Daoy (cell line): Measurements from ENCODE around the gene ASPG. TPM values are rescaled to one million over a fixed set of nuclear protein-coding genes. Genes with fewer than 3 reads are reported as not detected.
"Not testable (repeated sequence)": the region's sequence is repeated elsewhere in the genome, so short reads cannot be mapped to it uniquely, and the experiment has no call there.

Source experiments
- DNase-seq: peaks from one replicate; pipeline ENCODE4 v3.0.0-alpha.2; 2015; ENCODE audit warnings: low read depth
- total RNA-seq: library from RNA; depleted of rRNA; stranded (reverse); fragments of >200 nt; shearing (Covaris generic); gene quantifications from 2 replicates; pipeline ENCODE4 v1.2.3, GENCODE V29; 2014

Gene ASPG
- total RNA-seq, 1 experiment from 2014 or later: not detected

DNA sequence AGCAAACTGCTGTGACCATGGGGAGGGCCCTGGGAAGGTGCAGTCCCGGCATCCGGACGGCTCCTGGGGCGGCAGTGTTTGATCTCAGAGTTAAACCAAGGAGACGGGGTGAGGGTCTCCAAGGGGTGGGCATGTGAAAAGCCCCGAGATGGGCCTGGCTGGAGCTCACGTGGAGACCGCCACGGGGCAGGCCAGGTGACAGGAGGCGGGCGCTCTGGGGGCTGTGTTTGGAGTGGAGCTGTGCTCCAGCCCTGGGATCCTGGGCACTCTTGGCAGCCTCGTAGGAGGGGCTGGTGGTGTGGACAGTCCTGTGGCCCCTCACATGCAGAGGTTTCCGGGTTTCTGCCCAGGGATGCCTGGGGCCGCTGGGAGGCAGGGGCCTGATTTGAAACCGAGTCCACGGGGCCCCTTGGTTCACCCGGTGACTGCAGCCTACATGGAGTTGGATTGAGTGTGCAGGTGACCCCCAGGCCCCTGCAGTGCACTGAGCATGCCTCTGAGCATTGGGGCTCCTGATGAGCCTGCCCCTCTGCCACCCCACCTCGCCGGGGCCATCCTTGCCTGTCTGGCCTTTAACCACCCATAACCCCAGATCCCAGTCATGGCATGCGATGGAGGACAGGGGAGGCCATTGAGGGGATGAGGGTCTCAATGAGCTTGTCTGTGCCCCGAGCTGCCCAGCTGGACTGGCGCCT, 61.3 kb downstream of the ASPG start:
- DNase-seq: no peak

DNA sequence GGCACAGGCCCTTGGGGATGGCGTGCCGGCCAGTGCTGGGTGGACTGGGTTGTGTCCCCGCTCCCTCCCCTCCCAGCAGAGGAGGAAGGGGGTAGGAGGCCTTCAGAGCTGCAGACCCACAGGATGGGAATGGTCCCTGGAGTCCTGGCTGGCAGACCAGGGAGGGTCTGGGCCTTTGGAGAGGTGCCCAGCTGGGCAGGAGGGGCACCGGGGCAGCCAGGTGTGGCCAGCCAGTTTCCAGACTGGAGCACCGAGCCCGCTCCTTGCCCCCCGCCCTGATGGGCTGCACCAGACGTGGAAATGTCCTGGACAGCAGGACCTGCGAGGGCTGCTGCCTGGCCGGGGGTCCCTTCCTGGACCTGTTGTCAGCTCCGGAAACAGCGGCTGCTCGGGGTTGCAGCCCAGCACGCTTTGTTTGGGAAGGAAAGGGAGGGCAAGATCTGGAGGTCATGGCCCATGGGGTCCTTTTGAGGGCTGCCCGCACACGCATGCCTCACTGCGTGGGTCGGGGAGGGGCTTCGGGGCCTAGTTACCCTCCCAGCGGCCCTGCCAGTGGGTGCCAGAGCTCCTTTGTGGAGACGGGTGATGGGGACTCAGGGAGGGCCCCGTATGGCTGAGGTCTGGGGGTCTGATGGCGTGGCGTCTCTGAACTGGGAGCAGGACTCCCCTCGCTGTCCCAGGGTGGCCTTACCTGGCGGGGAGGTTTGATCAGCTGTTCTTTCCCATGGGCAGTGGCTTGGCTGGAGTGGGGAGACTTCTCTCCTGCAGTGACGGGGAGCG, 62.0 kb downstream of the ASPG start:
- DNase-seq: no peak

GRCh38 chr14:104148433-104149277, 63.2 kb downstream of the ASPG start:
- no peak for DNase-seq

DNA sequence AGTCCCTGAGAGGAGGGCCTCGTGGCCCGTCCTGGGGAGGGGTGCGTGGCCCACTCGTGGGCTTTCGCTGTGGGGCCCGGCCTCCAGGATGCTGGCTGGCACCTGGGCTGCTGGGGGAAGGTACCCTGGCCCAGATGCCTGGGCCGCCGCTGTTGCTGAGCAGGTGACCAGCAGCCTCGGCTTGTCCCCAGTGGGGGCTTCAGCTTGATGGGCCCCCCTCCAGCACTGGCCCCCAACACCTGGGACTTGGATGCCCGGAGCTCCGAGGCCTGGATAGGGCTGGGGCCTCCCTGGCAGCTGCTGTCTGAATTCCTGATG, 63.7 kb downstream of the ASPG start:
- no peak for DNase-seq

GRCh38 chr14:104149617-104150135, 64.2 kb downstream of the ASPG start:
- DNase-seq: peak; percentile 68

DNA sequence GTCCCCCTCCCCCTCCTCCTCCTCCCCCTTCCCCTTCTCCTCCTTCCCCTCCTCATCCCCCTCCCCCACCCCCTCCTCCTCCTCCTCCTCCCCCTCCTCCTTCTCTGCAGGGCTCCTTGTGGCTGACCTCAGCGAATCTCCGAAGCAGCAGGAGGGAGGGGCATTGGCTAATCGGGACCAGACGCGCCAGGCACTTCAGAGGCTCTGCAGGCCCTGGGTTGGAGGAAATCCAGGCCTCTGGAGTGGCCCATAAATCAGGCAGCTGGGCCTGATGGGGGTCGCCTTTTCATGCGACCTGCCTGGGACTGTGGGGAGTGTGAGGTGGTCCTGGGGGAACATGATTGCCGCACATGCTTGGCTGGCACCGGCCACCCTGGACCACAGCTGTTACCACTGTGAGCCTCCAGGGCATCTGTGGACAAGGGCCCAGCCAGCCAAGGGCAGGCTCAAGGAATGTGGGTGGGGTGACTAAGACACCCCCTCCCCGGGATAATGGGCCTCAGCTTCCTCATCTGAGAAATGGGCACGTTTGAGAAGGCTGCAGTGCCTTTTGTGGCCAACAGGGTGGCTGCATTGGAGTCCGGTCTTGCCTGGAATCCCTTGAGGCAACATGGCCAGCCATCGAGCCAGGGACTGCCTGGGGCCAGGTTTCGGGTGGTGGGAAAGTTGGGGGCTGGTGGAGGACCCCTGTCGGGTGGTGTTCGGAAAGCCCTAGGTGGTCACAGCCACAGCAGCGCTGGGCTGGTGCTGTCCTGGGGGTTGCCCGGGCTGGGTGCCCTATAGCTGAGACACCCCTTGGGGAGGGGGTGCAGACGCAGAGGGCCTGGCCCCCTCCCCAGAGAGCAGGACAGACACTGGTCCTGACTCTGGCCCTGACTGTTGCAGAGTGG, 64.9 kb downstream of the ASPG start:
- DNase-seq: peak; percentile 65

- DNase-seq: no peak
These were observed 65.5 kb downstream of the ASPG start for GRCh38 chr14:104151026-104151381.

- DNase-seq: no peak
These were observed 66.2 kb downstream of the ASPG start for GRCh38 chr14:104151566-104152245.

DNA sequence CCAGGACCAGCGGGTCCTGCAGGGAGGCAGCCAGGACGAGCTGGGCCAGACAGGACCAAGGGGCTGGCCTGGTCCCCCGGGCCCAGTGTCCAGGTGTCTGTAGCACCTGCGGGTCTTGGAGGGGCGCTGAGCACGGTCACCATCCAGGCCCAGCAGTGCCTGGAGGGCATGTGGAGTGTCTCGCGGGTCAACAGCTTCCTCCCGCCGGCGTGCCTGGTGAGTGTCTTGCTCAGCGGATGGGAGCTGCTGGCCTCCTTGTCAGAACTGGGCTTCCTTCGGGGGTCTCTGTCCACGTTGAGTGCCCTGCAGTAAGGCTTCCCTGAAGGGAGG, 66.7 kb downstream of the ASPG start:
- DNase-seq: no peak

DNA sequence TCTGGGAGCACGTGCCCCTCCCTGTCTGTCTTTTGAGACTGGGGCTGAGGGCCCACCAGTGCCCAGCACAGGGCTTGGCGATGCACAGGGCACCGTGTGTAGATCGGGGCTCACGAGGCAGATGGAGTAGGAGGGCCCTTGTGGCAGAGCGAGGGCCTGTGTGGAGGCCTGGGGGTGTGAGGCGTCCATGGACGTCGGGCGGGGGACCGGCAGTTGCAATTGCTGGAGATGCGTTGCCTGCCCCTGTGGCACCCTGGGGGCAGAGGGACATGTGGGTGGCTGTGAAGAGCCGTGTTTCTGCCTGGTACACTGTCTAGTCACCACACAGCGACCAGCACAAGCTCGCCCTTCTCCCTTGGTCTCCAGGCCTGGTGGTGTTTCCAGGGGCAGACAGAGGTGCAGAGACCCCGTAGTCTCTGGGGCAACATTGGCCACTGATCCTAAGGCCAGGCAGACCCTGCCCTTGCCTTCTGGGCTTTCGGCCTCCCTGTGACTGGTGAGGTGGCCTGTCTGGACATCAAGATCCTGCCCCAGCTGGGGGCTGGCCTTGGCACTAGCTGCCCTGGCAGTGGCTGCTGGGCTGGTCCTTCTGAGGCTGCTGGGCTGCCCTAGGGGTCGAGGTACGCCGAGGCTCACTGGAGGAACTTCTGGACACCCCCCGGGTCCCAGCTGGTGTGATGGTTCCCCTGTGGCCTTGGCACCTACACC, 67.3 kb downstream of the ASPG start:
- no peak for DNase-seq

DNA sequence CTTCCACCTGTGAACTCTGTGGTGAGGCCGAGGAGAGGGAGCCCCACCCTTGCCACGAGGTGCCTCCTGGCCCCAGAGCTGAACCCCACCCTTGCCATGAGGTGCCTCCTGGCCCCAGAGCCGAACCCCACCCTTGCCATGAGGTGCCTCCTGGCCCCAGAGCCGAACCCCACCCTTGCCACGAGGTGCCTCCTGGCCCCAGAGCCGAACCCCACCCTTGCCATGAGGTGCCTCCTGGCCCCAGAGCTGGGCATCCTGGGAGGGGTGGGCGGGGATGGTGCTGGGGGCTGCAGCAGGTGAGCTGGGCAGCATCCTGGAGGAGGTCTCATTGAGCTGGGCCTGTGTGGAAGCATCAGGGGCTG, 67.9 kb downstream of the ASPG start:
- not testable (repeated sequence) for DNase-seq

GRCh38 chr14:104154246-104154645, 68.7 kb downstream of the ASPG start:
- no peak for DNase-seq

DNA sequence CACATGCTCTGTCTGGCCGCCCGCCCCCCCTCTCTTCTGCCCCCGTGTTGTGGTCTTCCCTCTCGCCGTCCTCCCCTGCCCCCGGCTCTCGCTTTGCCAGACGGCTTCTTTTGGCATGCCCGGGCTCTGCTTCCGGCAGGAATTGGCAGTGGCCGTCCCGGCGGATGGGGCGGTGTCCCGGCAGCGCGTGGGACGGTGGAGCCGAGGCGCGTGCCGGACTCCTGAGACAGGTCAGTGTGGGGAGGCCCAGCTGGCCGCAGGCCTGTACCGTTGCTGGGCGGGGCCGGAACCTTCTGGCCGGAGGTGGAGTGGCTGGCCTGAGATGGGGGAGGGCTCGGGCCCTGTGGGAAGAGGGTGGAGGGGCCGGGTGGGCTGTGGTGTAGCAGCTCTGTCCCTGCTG, 70.0 kb downstream of the ASPG start:
- no peak for DNase-seq

DNA sequence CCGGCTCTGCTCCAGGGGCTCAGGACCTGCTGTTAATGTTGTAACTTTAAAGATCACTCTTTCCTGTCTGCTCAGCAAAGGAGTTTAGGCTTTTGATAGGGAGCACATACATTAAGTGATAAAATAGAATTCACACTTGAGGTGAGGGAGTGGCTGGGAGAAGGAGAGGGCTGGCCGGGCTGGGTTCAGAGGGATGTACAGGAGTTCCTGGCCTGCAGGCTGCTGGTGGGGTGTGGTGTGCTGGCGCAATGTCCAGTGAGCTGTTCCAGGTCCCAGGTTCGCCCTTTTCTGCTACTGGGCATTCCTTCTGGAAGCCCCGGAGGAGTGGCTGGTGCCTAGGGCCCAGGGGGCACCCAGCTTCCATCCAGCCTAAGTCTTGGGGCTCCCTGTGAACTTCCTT, 70.6 kb downstream of the ASPG start:
- DNase-seq: no peak

- peak; percentile 60 for DNase-seq
These were observed 71.8 kb downstream of the ASPG start for GRCh38 chr14:104157016-104157928.

DNA sequence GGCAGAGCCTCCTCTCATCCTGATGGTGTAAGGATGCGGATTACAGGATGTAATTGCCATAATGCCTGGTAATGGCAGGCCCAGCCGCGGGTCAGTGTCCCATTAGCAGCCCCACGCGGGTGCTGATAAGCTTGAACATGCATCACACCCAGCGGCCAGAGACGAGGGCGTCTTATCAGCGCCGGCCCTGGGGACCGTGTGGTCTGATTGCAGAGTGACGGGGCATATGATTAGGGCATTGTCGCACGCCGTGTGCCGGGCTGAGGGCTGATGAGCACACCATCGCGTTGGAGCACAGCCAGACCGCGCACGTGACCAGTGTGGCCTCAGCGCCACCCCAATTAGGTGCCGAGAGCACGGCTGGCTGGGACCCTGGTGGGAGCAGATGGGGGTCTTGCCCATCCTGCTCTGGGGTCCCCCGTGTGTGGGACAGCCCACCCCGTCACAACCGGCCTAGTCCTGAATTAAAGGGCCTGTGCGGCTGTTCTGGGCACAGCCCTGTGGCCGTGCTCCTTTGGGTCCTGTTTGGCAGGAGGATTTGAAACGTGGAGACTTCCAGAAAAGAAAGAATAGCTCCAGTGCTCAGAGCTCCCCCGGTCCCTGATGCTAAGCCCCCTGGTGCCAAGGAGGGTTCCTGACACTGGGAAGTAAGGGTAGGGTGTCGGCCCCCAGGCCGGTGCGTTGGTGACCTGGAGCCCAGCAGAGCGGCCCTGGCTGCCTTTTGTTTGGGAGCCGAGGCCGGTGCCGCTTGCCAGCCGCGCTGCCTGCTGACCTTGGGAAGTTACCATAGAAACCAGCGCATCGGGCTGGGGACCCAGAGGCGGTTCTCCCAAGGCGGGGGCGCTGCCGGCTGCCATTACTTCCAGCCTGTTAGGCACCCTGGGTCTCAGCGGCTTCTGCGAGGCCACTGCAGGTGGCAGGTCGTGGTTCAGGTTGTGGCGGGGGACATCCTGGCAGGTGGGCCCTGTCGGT, 73.6 kb downstream of the ASPG start:
- peak; percentile 29 for DNase-seq

DNA sequence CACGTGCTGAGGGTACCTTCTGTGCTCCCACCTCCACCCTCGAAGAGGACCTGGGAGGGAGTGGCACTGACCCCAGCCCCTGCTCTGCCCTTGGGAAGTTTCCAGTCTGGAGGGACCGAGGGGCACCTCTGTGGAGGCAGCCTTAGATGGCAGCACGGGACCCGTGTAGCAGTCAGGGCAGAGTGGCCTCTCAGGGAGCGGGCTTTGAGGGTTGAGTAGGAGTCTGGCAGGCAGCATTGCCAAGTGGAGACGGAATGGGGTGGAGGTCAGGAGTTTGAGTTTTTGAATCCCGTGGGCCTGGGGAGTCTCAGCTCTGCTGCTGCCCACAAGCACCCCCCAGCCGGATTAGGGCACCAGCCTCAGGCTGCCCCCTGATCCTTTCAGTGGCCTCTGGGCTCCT, 74.5 kb downstream of the ASPG start:
- DNase-seq: no peak
